Mucosa of descending colon (tissue), 3 donors: ENCODE results near the gene CYSTM1. TPM values are rescaled to one million over a fixed set of nuclear protein-coding genes. Genes with fewer than 3 reads are reported as not detected.

Experiments
- ATAC-seq: fragments of 200-7000 bp; cut with Tn5 transposase; one replicate; pipeline ENCODE4 v1.9.1; 2020; ENCODE audit warnings: mild to moderate bottlenecking, moderate library complexity
- DNase-seq, 3 donors: peaks; one replicate each; pipeline ENCODE4 v3.0.0-alpha.2; 2020
- H3K36me3 ChIP-seq: fragments of 200-600 bp; one replicate; pipeline ENCODE4 v1.8.0; 2021; ENCODE audit warnings: low read depth, mild to moderate bottlenecking
- H3K4me1 ChIP-seq: fragments of 200-600 bp; one replicate; pipeline ENCODE4 v1.8.0; 2021; ENCODE audit warnings: low read depth, mild to moderate bottlenecking
- H3K4me3 ChIP-seq: fragments of 200-600 bp; one replicate; pipeline ENCODE4 v1.8.0; 2021; ENCODE audit warnings: mild to moderate bottlenecking
- H3K9me3 ChIP-seq: fragments of 200-600 bp; one replicate; pipeline ENCODE4 v1.8.0; 2021; ENCODE audit warnings: mild to moderate bottlenecking
- intact Hi-C, 2 donors: fragments of 100-400 bp; cut with DNase I in 1 of 2; cut with micrococcal nuclease in 1 of 2; formaldehyde crosslinking; loops; one replicate each; pipeline versions ENCODE4 v1.11.0 to v1.11.1; 2022; cut with DNase I, micrococcal nuclease
- total RNA-seq, 3 donors: library from RNA; stranded (reverse); fragmentation: NEBNext Ultra II Directional in 2 of 3; extraction: Animal tissue kit (Norgen Biotek cat#: 25700) in 2 of 3; gene quantifications; one replicate each; pipeline versions ENCODE4 v1.2.1 to v1.2.4, GENCODE V29; 2021 to 2023
- TF ChIP-seq, protein P1 (sequence below): fragments of 200-600 bp; IDR thresholded peaks from one replicate; pipeline ENCODE4 v1.8.0; 2022; ENCODE audit warnings: antibody characterized with exemption, mild to moderate bottlenecking
- donor health status: DM: no; HTN: no; CAD: no; lungs with moderate emphysema.
- donor health status: DM: no; HTN: no; CAD: no.
- donor health status: DM: no; HTN: yes; CAD: no.

The CYSTM1 gene
- total RNA-seq, 3 donors from 2014 or later, result 76.3 to 175 (median 136) TPM

DNA sequence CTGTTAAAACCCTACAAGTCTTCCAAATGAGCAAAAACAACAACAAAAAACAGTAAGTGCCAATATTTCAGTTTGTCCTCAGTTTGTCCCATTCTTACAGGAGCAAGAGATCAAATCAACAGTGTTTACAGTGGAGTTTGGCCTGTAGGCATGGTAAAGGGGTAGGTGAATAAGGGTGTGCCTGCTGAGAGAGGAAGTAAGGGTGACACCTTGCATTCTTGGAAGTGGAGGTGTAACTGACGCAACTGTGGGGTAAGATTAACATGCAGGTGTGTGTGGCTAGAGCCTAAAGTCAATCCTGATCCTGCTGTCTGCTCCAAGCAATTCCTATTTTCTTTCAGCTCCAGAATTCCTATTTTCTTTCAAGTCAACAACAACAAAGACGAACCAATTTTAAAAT is 84.5 kb downstream of the CYSTM1 start:
- ATAC-seq, result peak; percentile 85
- peak in 1 of 3 donors; percentile 66 for DNase-seq
- no peaks in the 10 kb centered on the region for H3K36me3 ChIP-seq
- H3K9me3 ChIP-seq, result no peaks in the 10 kb centered on the region
- peaks cover 29% of the 10 kb centered on the region for H3K4me1 ChIP-seq
- no peak overlapping the region for H3K4me3 ChIP-seq
- TF ChIP-seq, protein P1, sequence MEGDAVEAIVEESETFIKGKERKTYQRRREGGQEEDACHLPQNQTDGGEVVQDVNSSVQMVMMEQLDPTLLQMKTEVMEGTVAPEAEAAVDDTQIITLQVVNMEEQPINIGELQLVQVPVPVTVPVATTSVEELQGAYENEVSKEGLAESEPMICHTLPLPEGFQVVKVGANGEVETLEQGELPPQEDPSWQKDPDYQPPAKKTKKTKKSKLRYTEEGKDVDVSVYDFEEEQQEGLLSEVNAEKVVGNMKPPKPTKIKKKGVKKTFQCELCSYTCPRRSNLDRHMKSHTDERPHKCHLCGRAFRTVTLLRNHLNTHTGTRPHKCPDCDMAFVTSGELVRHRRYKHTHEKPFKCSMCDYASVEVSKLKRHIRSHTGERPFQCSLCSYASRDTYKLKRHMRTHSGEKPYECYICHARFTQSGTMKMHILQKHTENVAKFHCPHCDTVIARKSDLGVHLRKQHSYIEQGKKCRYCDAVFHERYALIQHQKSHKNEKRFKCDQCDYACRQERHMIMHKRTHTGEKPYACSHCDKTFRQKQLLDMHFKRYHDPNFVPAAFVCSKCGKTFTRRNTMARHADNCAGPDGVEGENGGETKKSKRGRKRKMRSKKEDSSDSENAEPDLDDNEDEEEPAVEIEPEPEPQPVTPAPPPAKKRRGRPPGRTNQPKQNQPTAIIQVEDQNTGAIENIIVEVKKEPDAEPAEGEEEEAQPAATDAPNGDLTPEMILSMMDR, result no peak
- intact Hi-C loops, result no loop called here

DNA sequence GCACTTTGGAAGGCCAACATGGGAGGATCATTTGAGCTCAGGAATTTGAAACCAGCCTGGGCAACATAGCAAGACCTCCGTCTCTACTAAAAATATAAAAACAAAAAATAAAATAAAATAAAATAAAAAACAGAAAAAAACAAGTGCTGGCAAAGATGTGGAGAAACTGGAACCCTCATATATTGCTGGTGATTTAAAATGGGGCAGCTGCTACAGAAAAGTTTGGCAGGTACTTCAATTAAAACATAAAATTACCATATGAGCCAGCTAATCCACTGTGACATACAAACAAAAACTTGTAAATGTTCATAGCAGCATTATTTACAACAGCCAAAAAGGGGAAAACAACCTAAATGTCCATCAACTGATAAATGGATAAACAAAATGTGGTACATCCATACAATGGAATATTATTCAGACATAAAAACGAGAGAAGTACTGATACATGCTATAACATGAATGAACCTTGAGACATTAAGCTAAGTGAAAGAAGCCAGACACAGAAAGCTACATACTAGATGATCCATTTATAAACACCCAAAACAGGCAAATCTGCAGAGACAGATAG is 85.2 kb downstream of the CYSTM1 start:
- no peaks in the 10 kb centered on the region for H3K9me3 ChIP-seq
- intact Hi-C loops, result no loop called here
- ATAC-seq (no peak), DNase-seq (no peak)
- peaks cover 29% of the 10 kb centered on the region for H3K4me1 ChIP-seq
- no peaks in the 10 kb centered on the region for H3K36me3 ChIP-seq
- no peak overlapping the region for H3K4me3 ChIP-seq
- TF ChIP-seq, protein P1, result no peak

DNA sequence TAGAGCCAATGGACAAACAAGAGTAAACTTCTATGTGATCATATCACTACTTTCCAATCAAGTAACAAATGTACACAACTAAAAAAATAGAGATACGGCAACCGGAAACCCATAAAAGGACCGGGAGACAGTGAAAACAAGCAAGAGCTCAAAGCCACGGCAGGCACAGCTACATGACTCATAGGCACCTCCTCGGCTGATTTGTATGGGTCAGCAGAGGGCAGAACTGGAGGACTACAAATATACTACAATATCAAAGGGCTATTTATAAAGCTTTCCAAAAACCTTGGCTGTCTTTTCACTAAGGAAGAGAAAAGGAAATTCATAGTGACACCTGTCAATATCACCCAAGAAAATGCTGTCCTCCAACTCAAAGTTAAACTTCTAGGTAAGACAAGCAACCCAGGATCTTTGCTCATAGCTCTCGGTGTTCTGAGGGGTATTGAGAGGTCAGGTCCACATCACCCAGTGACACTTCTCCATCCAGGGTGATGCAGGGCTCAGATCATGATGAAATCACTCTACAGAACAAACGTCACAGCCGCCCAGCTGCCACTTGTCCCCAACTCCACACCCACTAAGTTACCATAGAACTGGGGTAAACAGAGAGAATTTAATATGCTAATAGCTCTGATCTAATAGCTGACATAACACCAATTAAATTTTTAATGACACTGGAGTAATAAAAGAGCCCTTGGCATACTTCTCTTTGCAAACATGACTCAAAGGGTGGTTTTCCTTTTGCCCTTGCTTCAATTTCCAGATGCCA is 86.6 kb downstream of the CYSTM1 start:
- Histone ChIP-seq H3K36me3 (no peaks in the 10 kb centered on the region), H3K4me1 (peaks cover 29% of the 10 kb centered on the region), H3K9me3 (no peaks in the 10 kb centered on the region), H3K4me3 (no peak overlapping the region)
- DNase-seq (peak; percentile 60 to 81 (median 72)), ATAC-seq (peak; percentile 88)
- intact Hi-C loops, result no loop called here
- TF ChIP-seq, protein P1, result no peak

DNA sequence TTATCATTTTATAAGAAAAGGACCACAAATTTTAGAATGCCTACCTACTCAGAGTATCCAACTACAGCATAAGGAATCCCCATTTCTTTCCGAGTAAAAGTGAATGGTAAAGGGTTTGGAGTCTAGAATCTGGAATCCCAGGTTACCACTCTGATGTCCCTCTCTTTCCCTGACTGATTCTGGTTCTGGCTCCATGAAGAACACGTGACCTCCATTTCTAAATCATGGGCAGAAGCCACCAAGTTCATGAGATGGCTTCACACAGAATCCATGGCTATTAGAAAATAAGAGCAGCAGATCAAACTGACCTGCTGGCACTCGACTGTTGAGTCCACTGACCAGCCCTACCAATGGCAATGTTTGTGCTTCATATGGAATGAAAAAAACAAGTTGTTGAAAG is 87.2 kb downstream of the CYSTM1 start:
- H3K36me3 ChIP-seq, result no peaks in the 10 kb centered on the region
- TF ChIP-seq, protein P1, result no peak
- no peaks in the 10 kb centered on the region for H3K9me3 ChIP-seq
- H3K4me3 ChIP-seq, result no peak overlapping the region
- DNase-seq, result no peak
- peaks cover 29% of the 10 kb centered on the region for H3K4me1 ChIP-seq
- no peak for ATAC-seq
- intact Hi-C loops, result no loop called here

DNA sequence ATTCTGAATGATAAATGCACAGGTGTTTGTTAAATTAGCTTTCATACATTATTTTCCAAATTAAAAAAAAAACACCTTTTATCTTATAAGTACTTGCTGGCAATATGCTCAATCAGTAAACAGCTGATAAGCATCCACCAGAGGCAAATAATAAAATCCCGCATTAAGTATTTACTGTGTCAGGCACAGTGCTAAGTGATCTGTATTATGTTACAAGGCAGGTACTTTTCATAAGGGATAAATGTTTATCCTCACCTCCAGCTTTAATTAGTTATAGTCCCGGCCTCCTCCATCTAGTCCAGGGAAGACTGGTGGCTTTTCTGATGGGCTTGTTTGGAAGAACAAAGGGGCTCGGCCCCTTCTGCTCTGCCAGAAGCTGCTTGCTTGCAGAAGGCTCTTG is 87.9 kb downstream of the CYSTM1 start:
- H3K4me3 ChIP-seq, result no peak overlapping the region
- ATAC-seq (no peak), DNase-seq (no peak)
- peaks cover 29% of the 10 kb centered on the region for H3K4me1 ChIP-seq
- TF ChIP-seq, protein P1, result no peak
- no peaks in the 10 kb centered on the region for H3K36me3 ChIP-seq
- intact Hi-C loops, result no loop called here
- no peaks in the 10 kb centered on the region for H3K9me3 ChIP-seq
